HCT116 (cell line): Measurements from ENCODE around the gene CACNA1C. TPM values are rescaled to one million over a fixed set of nuclear protein-coding genes. Genes with fewer than 3 reads are reported as not detected.

Experiments used
- ATAC-seq: fragments of 200-7000 bp; cut with Tn5 transposase; 2 replicates; pipeline ENCODE4 v1.9.1; 2020; ENCODE audit warnings: mild to moderate bottlenecking, moderate library complexity
- BruUV-seq: library from RNA; stranded (reverse); fragments of 400-500 nt; replicated peaks from 2 replicates; lab custom pipeline; 2021; lab: Mats Ljungman, UMichigan
- CTCF ChIA-PET: fragments of 300-600 bp; sonication (Branson Sonifier 250); formaldehyde crosslinking; loops from one replicate; lab custom pipeline; 2021; ENCODE audit warnings: antibody characterized with exemption; lab: Charles Lee
- POLR2A ChIA-PET: fragments of 300-600, 350-600 bp; sonication (Branson Sonifier 250); formaldehyde crosslinking; loops from one replicate; lab custom pipeline; 2021; ENCODE audit warnings: antibody characterized with exemption; lab: Charles Lee
- RAD21 ChIA-PET, 2 experiments: fragments of 300-600 bp; sonication (Branson Sonifier 250); formaldehyde crosslinking; loops; one replicate each; lab custom pipeline; 2023; ENCODE audit warnings: low total read pairs in 2 of 2; ENCODE audit not compliant: uncharacterized antibody in 2 of 2, unreplicated experiment in 2 of 2, low non-redundant PET in 1 of 2; lab: Charles Lee
- DNase-seq: peaks from one replicate; pipeline ENCODE4 v3.0.0-alpha.2; 2010; ENCODE audit warnings: low read depth, low spot score
- H2AFZ ChIP-seq: fragments of 200-600 bp; shearing (Covaris generic), sonication (generic); 2 replicates; pipeline ENCODE4 v1.6.1; 2017; ENCODE audit warnings: low read depth, mixed run types, mixed read lengths, antibody characterized with exemption, low read length; ENCODE audit not compliant: poor library complexity, severe bottlenecking
- H3K27ac ChIP-seq: 2 replicates; pipeline ENCODE4 v1.5.1; 2012; ENCODE audit warnings: low read depth, low read length
- H3K27me3 ChIP-seq: fragments of 200-600 bp; sonication (generic); 2 replicates; pipeline ENCODE4 v1.6.1; 2016; ENCODE audit warnings: mixed run types, low read length, mixed read lengths; ENCODE audit not compliant: insufficient read depth
- H3K36me3 ChIP-seq, 2 experiments: fragments of 200-500 bp in 1 of 2; fragments of 200-600 bp in 1 of 2; sonication (Bioruptor generic) in 1 of 2; sonication (generic) in 1 of 2; 2 replicates each; pipeline versions ENCODE4 v1.5.1 to v1.6.1; 2014 to 2016; ENCODE audit warnings: low read length in 2 of 2, inconsistent platforms in 1 of 2, mixed read lengths in 1 of 2, mixed run types in 1 of 2; ENCODE audit not compliant: insufficient read depth in 2 of 2, control insufficient read depth in 1 of 2
- H3K4me1 ChIP-seq, 2 experiments: fragments of 200-600 bp in 1 of 2; sonication (generic) in 1 of 2; 2 replicates each; pipeline versions ENCODE4 v1.5.1 to v1.6.1; 2012 to 2017; ENCODE audit warnings: low read length in 2 of 2, inconsistent platforms in 1 of 2, mild to moderate bottlenecking in 1 of 2, mixed read lengths in 1 of 2, mixed run types in 1 of 2, moderate library complexity in 1 of 2; ENCODE audit not compliant: insufficient read depth in 2 of 2, control insufficient read depth in 1 of 2
- H3K4me2 ChIP-seq: fragments of 200-600 bp; sonication (generic); 2 replicates; pipeline ENCODE4 v1.6.1; 2017; ENCODE audit warnings: mixed run types, low read length, mixed read lengths
- H3K4me3 ChIP-seq, 2 experiments: fragments of 200-600 bp in 1 of 2; sonication (generic) in 1 of 2; replicated peaks in 1 of 2; 2 replicates each; pipeline ENCODE4 v1.5.1; 2011 to 2016; ENCODE audit warnings: low read length in 2 of 2, control low read depth in 1 of 2, low read depth in 1 of 2, mild to moderate bottlenecking in 1 of 2, mixed read lengths in 1 of 2, mixed run types in 1 of 2
- H3K79me2 ChIP-seq: fragments of 200-600 bp; sonication (generic); 2 replicates; pipeline ENCODE4 v1.6.1; 2017; ENCODE audit warnings: mild to moderate bottlenecking, mixed run types, low read length, moderate library complexity, mixed read lengths; ENCODE audit not compliant: insufficient read depth
- H3K9ac ChIP-seq: fragments of 200-600 bp; sonication (generic); 2 replicates; pipeline ENCODE4 v1.6.1; 2016; ENCODE audit warnings: low read length, mixed read lengths
- H3K9me2 ChIP-seq: fragments of 200-600 bp; sonication (generic), shearing (Covaris generic); 2 replicates; pipeline ENCODE4 v1.6.1; 2017; ENCODE audit warnings: mixed run types, mild to moderate bottlenecking, moderate library complexity; ENCODE audit not compliant: insufficient read depth
- H3K9me3 ChIP-seq, 2 experiments: fragments of 200-500 bp in 1 of 2; fragments of 200-600 bp in 1 of 2; sonication (Bioruptor generic) in 1 of 2; sonication (generic) in 1 of 2; 2 replicates each; pipeline ENCODE4 v1.6.1; 2014 to 2017; ENCODE audit warnings: low read length in 2 of 2, mixed read lengths in 2 of 2, inconsistent platforms in 1 of 2, low read depth in 1 of 2, mild to moderate bottlenecking in 1 of 2, mixed run types in 1 of 2, moderate library complexity in 1 of 2; ENCODE audit not compliant: control insufficient read depth in 1 of 2, insufficient read depth in 1 of 2
- H4K20me1 ChIP-seq: fragments of 200-600 bp; sonication (generic), shearing (Covaris generic); 2 replicates; pipeline ENCODE4 v1.6.1; 2017; ENCODE audit warnings: mixed run types, mild to moderate bottlenecking, moderate library complexity; ENCODE audit not compliant: insufficient read depth
- CBX3 ChIP-seq: IDR thresholded peaks from 2 replicates; pipeline ENCODE4 v1.6.1; 2012; ENCODE audit warnings: low read depth
- CEBPB ChIP-seq: IDR thresholded peaks from 2 replicates; pipeline ENCODE4 v1.6.1; 2012; ENCODE audit warnings: low read depth
- EGR1 ChIP-seq: IDR thresholded peaks from 2 replicates; pipeline ENCODE4 v1.6.1; 2012; ENCODE audit warnings: low read depth
- ELF1 ChIP-seq: IDR thresholded peaks from 2 replicates; pipeline ENCODE4 v1.6.1; 2012; ENCODE audit warnings: low read depth, borderline replicate concordance
- EZH2 ChIP-seq: fragments of 200-600 bp; sonication (generic); IDR thresholded peaks from 2 replicates; pipeline ENCODE4 v1.6.1; 2017; ENCODE audit warnings: antibody characterized with exemption, mixed run types
- EZH2phosphoT487 ChIP-seq: fragments of 200-600 bp; IDR thresholded peaks from 2 replicates; pipeline ENCODE4 v1.6.1; 2018; ENCODE audit warnings: antibody characterized with exemption, borderline replicate concordance
- FOSL1 ChIP-seq: IDR thresholded peaks from 2 replicates; pipeline ENCODE4 v1.6.1; 2012; ENCODE audit warnings: low read depth
- MAX ChIP-seq: IDR thresholded peaks from 2 replicates; pipeline ENCODE4 v1.6.1; 2012
- POLR2A ChIP-seq: IDR thresholded peaks from 2 replicates; pipeline ENCODE4 v1.7.0; 2011; ENCODE audit warnings: borderline replicate concordance; ENCODE audit not compliant: insufficient read depth, insufficient read length; ENCODE audit errors: extremely low read depth
- POLR2AphosphoS5 ChIP-seq: IDR thresholded peaks from 2 replicates; pipeline ENCODE4 v1.6.1; 2011; ENCODE audit warnings: mild to moderate bottlenecking, low read depth, low read length, moderate library complexity
- RAD21 ChIP-seq: IDR thresholded peaks from 2 replicates; pipeline ENCODE4 v1.6.1; 2012; ENCODE audit warnings: low read depth, mild to moderate bottlenecking
- REST ChIP-seq: IDR thresholded peaks from 2 replicates; pipeline ENCODE4 v1.6.1; 2012; ENCODE audit warnings: low read depth
- SIN3A ChIP-seq: IDR thresholded peaks from 2 replicates; pipeline ENCODE4 v1.6.1; 2012; ENCODE audit warnings: low read depth
- SP1 ChIP-seq: IDR thresholded peaks from 2 replicates; pipeline ENCODE4 v1.6.1; 2012; ENCODE audit warnings: low read depth
- SRF ChIP-seq: IDR thresholded peaks from 2 replicates; pipeline ENCODE4 v1.6.1; 2012; ENCODE audit warnings: low read depth
- ZFX ChIP-seq: fragments of 450-650 bp; IDR thresholded peaks from 2 replicates; pipeline ENCODE4 v1.6.1; 2017
- ZNF274 ChIP-seq: fragments of 200-500 bp; sonication (Bioruptor generic); IDR thresholded peaks from 2 replicates; pipeline ENCODE4 v1.6.1; 2014; ENCODE audit warnings: mild to moderate bottlenecking, low read depth, low read length, inconsistent platforms
- intact Hi-C: fragments of 100-400 bp; cut with micrococcal nuclease; formaldehyde crosslinking; loops from 2 replicates; pipeline ENCODE4 v1.10.0; 2022
- total RNA-seq: library from RNA; stranded (reverse); gene quantifications from one replicate; pipeline ENCODE4 v1.2.1, GENCODE V29; 2021; ENCODE audit not compliant: unreplicated experiment
- TF ChIP-seq, protein P1 (sequence below): IDR thresholded peaks from 2 replicates; pipeline ENCODE4 v1.6.1; 2011; ENCODE audit warnings: mild to moderate bottlenecking, low read length, moderate library complexity; ENCODE audit not compliant: insufficient replicate concordance; ENCODE audit errors: extremely low read depth

CACNA1C gene
- total RNA-seq, 1 experiment from 2014 or later = 0.05 TPM

- TF ChIP-seq SRF = no peak
- no peak for TF ChIP-seq ELF1
- no peak for TF ChIP-seq MAX
- TF ChIP-seq, all 23 proteins: peak for 0
Observed at GRCh38 chr12:2238111-2238510, 185.3 kb downstream of the CACNA1C start (continued).

DNA sequence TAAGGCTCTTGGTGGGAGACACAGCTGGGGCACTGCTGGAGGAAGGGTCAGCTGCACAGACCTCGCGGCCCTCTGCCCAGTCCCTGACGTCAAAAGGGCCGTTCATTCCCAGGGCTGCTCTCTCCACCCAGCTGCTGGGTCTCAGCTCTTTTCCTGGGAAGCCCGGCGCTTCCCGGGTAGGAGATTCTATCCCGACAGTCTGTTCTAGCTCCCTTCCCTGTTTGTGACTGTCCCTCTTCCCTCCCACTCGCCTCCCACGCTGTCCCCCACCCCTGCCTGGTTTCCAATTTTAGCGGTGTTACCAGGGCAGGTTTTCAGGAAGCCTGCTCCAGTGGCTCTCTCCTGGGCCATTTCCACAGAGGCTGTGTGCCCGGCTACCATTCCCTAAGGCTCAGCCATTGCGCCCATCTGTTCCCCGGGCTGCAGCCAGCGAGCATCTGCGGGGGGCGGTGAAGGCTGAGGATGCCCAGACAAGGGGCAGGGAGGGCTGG, 186.6 kb downstream of the CACNA1C start:
- Histone ChIP-seq H3K9ac (no peak overlapping the region), H2AFZ (no peak overlapping the region), H3K9me3 (no peaks in the 10 kb centered on the region), H3K4me1 (peaks cover 3 to 9% of the 10 kb centered on the region in 2 experiments; a peak in 3 of 4 replicates), H3K4me2 (no peak overlapping the region), H4K20me1 (no peaks in the 10 kb centered on the region), H3K4me3 (no peak overlapping the region), H3K27me3 (peaks cover 9% of the 10 kb centered on the region), H3K36me3 (no peaks in the 10 kb centered on the region), H3K27ac (no peak overlapping the region), H3K9me2 (no peaks in the 10 kb centered on the region), H3K79me2 (no peaks in the 10 kb centered on the region)
- no TSS peak for BruUV-seq
- ChIA-PET CTCF (no interaction called here), RAD21 (no interaction called here), POLR2A (no interaction called here)
- ATAC-seq (no peak), DNase-seq (no peak)
- TF ChIP-seq SIN3A (no peak), RAD21 (no peak), REST (no peak), EZH2 (no peak), POLR2A (no peak), EGR1 (no peak), ELF1 (no peak), FOSL1 (no peak), SP1 (no peak), EZH2phosphoT487 (no peak), CBX3 (no peak), ZFX (no peak), POLR2AphosphoS5 (no peak), ZNF274 (no peak), CEBPB (no peak)
- TF ChIP-seq, protein P1, sequence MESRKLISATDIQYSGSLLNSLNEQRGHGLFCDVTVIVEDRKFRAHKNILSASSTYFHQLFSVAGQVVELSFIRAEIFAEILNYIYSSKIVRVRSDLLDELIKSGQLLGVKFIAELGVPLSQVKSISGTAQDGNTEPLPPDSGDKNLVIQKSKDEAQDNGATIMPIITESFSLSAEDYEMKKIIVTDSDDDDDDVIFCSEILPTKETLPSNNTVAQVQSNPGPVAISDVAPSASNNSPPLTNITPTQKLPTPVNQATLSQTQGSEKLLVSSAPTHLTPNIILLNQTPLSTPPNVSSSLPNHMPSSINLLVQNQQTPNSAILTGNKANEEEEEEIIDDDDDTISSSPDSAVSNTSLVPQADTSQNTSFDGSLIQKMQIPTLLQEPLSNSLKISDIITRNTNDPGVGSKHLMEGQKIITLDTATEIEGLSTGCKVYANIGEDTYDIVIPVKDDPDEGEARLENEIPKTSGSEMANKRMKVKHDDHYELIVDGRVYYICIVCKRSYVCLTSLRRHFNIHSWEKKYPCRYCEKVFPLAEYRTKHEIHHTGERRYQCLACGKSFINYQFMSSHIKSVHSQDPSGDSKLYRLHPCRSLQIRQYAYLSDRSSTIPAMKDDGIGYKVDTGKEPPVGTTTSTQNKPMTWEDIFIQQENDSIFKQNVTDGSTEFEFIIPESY = no peak
- intact Hi-C loops = no loop called here
